Activated T-helper 1 cell treated with anti-CD3 and anti-CD28 coated beads, Interleukin-2, amount 50 U/mL, for 16 hours (primary cell): ENCODE data around the gene ANO1.

Experiments used
- DNase-seq, 2 donors: peaks; one replicate each; pipeline ENCODE4 v3.0.0-alpha.2; 2020; ENCODE audit warnings: low read depth in 1 of 2, low spot score in 1 of 2

The ANO1 gene

DNA sequence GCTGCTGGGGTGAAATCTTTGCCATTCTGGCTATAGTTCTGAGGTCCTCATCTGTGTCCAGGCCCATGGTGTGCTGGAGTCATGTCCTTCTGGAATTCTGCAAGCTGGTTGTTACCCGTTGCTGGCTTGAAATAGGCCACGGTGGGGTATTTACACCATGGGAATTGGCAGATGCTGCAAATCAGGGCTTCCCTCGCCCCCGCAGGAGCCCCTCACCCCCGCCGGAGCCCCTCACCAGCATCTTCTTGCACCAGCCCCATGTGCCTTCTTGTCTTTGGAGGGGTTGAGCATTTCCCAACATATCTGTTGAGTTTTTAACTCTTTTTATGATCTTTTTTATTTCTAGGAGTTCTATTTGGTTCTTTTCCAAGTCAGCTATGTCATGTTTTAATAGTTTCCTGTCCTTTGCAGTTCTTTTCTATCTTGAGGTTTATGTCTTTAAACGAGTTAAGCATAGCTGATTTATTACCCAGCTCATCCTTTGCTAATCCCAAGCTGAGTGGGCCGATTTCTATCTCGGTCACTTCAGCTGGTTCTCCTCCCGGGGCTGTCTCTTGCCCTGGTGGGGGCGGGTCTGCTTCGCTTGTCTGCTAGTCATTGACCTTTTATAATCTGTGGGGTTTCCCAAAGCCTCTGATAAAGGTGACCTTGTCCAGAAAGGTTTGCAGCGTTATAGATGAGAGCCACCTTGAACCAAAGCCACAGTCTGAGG is 17.6 kb downstream of the ANO1 start:
- no peak for DNase-seq

DNA sequence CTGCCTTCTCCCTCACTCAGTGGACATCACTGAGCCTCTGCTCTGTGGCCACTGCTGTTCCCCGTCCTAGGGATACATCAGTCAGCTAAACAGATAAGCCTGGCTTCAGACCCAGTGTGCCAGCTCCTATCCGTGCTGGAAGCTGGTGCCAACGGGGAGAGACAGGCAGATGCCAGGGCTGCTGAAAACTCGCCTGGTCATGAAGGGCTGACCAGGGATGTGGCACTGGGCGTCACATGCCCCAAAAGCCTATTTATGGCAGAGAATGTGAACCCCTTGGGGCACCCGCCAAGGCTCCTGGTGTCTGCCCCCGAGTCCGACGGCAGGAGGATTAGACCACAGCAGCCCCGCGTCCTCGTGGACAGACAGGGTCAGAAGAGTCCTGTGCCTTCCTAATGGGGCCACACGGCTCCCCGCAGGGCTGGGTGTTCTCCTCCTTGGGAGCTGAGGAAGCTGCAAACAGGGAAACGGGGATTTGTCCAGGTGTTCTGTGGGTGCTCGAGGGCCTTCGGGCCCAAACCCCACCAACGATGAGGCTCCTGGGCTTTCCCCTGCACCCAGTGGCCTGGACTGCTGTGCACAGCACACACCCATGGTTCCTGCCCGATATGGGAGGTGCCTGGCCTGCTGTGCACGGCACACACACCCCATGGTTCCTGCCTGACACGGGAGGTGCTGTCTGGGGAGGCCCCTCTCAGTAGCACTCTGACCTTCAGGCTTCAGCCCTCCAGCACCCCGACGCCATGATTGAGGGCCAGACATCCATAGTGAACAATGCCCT is 19.9 kb downstream of the ANO1 start:
- DNase-seq, result no peak

DNA sequence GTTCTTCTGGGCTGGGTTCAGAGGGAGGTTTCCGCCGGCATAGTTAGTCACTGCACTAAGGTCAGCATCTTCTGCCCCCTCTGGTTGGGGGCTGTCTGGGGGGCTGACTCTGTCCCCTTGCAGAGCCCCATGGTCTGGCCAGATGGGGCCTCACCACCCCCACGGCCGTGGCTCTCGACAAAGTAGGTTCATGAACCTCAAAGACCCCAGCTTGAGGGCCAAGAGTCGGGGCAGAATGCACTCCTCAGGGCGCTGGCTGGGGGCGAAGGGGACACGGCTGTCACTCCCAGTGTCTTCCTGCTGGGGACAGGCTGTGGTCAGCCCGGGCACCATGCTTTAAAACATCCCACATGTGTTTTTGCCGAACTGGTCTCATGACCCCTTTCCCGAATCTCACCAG is 20.8 kb downstream of the ANO1 start:
- no peak for DNase-seq

DNA sequence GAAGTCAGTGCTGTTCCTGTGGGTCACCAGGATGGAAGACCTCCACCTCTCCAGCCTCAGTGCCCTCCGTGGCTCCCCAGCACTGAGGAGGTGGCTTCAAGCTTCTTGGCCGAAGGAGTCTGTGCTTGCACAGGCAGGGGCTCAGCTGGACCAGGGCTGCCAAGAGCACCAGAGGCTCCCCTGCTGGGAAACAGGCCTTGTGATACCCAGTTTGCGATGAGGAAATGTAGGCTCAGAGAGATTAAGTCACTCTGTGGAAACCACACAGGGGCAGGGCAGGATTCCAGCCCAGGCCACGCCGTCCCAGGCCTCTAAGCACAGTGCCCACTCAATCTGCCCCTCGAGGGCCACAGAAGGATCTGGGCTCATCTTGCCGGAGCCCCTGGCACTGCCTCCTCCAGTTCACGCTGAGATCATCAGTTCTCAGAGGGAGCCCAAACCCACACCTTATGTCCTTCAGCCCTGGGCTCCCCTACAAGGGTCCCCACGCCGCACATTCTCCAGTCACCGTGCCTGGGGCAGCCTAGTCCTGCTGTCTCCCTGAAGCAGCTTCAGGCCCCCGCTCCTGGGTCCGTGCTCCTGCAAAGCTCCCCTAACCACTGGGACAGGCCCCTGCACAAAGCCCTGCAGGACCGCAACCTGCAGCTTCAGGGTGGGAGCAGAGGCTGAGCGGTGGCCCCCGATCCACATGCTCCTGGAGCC is 21.6 kb downstream of the ANO1 start:
- no peak for DNase-seq

DNA sequence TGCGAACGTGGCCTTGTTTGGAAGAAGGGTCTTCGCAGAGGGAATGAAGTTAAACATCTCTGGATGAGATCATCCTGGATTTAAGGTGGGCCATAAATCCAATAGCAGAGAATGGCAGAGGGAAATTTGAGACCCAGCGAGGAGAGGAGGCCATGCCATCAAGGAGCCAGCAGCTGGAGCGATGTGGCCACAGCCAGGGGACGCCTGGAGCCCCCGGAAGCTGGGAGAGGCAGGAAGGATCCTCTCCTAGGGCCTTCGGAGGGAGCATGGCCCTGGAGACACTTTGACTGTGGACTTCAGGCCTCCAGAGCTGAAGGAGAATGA is 22.1 kb downstream of the ANO1 start:
- no peak for DNase-seq

DNA sequence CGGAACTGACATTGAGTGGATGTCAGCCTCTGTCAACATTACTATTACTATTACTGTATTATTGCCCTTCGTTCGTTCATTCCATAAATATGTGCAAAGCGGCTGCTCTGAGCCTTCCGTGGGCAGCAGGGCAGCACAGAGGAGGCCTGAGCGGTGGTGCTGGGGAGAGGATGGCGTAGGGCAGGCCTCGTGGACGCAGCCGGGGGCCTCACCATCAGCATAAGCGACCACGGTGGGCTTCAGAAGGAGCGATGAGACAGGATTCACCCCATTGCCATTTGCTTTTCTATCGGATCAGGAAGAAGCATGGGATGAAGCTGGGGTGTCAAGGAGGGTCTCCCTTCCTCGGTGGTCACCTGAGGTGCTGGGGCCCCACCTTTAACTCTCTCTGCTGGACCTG is 22.7 kb downstream of the ANO1 start:
- no peak for DNase-seq

DNA sequence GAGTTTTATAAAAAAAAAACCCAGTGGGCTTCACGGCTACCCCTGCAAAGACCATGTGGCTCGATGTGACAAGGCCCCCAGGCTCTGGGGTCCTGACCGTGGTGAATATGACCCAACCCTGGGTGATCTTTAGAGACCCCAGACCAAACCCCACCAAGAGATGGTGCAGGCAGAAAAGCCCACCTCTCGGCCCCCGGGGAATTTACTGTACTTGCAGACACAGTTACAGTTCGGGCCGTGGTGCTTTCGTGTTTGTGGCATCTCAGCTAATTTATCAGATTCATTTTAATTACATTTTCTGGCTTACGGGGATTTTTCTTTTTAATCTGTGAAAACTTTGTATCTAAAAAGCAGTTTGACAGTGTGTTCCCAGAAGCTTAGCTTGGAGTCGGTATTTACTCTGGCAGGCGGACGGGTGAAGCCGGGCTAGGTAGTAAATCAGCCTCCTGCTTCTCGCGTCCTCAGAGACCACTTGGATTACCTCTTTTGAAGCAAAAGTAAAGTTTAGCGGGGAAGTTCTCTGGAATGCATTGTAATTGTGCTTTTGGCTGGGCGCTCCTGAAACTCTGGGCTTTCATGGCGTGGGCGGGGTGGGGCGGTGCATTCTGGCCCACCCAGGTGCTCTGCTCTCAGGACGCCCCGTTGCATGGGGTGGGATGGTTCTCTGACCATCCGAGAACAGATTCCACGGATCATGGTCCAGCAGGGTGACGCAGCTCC is 25.3 kb downstream of the ANO1 start:
- no peak for DNase-seq

DNA sequence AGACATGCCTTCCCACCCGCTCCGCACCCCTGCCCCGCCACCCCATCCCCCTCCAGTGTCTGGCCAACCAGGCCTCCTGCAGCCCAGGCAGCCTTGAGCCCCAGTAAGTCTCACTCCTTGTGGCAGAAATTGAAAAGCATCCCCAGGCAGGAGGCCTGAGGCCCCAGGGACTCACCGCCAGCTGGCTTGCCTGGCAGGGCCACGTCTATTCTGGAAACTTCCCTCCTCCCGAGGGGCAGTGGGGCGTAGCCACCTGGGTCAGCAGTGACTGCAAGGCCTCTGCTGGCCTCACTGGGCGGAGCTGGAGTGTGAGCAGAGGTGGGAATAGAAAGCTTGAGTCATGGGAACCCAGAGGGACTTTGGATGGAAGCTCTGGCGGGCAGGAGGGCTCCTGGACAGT is 26.3 kb downstream of the ANO1 start:
- DNase-seq, result no peak

DNA sequence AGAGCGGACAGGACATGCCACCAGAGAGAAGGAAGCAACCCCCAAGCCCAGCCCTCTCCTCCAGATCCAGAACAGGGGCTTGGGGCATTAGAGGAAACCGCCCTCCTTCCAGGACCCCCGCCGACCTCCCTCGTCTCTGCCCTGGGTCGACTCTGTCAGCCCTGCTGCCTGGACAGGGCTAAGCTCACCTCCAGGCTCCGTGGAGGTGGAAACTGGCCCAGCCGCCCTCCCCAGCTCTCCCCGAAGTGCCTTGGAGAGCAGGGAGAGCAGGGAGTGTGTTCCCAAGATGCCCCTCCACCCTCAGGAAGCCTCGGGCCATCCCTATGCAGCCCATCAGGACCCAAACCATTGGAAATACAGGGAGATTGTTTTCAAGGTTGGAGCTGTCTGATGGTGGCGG is 26.8 kb downstream of the ANO1 start:
- no peak for DNase-seq

DNA sequence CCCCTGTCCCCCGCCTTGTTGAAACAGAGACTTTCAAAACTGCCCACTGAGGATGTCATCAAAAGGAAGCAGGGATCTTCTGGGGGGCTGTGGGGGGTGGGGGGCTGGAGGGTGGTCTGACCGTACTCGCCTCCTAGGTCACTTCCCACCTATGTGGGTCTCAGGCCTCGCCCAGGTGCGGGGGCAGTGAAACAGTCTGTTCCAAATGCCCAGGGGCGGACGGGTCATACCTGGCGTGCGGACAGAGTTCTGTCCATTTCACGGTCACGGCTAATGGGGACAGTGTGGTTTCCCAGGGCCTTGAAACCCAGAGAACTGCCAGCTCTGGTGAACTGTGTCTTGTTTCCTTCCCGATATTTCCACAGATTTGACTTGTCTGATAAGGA is 27.2 kb downstream of the ANO1 start:
- no peak for DNase-seq

DNA sequence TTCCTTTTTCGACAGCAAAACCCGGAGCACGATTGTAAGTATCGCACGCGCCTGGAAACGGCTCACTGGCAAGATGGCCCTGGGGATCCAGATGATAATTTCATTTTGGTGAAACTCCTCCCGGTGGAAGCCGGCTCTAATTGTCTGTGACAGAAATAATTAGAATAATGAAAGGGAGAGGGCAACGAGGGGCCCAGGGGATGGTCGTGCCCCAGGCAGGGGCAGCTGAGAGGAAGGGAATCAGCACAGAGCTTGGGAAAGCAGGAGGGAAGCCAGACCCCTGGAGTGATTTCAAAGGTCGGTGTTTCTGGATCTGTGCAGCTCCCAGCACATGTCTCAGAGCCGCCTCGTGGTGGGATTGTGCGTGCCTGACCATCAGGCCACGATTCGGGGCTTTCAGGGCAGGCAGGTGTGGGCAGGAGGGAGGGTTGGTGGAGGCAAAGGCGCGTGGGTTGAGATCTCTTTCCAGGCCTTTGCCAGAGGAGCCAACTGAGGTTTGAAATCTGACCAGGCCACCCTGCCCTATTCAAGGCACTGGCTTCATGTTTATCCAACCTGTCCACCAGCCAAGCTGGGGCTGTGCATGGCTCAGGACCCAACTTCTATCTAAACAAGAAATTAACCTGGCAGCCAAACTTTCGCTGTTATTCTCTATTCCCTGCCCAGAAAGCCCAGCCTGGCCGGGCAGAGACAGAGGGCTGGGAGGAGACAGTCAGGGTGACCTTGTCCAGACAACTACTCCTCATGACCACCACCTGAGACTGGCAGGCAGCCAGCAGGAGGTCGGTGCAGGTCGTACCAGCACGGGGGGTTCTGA is 27.8 kb downstream of the ANO1 start:
- no peak for DNase-seq

DNA sequence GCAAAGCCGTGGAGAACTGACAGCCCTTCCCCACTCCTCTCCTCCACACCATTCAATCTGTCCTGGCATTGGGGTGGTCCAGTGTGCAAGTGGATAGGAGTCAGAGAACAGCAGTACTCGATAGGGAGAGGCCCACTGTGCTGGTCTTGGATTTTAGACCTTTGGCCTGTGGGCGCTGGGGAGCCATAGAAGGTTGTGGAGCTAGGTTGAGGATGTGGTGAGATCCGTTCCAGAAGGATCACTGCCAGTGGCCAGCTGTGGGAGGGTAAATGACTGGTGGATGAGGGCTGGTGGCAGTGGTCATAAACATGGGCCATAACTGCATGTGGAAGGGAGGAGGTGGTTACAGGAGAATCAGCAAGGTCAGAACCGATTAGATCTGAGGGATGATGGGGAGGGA is 28.6 kb downstream of the ANO1 start:
- DNase-seq, result no peak

DNA sequence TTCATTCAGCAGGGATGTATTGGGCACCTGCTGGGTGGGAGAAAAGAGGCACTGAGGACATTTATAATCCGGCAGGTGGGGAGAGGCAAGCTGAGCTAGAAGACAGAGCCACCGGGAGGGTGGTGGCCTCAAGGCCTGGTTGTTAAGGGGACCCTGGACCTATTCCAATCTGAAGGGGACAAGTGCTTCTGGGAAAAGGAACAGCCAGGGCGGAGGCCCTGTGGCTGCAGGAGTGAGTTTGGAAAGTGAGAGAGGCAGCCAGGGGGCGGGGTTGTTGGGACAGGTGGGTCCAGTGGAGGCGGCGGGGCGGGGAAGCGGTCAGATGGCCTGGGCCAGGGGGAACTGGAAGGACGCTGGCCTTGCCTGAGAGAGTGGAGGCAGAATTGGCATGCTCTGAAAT is 29.1 kb downstream of the ANO1 start:
- DNase-seq, result no peak

DNA sequence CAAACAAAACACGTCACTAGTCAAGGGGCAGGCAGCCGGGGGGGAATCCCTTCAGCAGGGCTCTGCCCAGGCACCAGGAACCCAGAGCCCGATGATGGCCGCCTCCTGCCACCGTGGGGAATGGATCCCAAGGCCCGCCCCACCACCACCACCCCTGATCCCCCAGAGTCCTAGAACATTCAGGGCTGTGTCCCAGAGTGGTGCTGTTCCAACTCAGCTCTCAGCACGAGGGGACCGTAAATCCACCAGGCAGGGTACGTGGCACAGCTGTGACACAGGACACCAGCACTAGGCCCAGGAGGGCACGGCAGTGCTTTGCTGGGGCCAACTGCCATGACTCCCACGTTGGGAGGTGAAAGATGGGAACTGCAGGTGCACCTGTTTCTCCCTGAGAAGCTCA is 29.6 kb downstream of the ANO1 start:
- DNase-seq, result no peak

DNA sequence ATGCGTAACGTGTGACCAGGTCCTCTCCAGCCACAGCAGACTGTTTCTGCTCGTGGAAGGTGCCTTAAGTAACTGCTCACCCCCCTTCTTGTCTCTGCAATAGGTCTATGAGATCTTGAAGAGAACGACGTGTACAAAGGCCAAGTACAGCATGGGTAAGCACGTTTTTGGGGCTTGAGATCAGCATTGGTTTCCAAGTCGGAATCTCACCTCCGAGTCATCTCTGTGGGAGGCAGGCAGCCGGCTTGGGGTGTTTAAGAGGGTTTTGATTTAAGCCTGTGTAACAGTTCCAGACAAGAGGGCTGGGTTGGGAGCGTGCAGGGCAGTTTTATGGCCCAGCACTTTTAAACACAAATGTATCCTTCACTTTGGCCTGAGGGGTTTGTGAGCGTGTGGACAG is 30.1 kb downstream of the ANO1 start:
- no peak for DNase-seq

DNA sequence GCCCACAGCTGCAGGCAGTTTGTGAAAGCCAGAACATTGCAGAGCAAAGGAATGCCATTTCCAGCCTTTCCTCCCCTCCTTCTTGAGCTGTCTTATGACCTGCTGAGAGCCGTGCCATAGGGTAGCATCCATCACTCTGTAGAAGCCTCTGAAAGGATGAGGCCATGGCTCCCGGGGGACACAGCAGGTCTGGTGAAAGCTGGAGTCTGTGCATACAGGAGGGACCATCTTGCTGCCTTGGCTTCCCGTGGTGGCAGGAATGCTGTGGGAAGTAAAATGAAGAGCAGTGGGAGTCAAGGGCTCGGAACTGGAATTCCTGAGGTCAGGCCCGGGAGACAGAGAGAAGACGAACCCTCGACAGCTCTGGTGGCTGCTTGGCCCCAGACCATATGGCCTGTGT is 30.9 kb downstream of the ANO1 start:
- DNase-seq, result no peak

DNA sequence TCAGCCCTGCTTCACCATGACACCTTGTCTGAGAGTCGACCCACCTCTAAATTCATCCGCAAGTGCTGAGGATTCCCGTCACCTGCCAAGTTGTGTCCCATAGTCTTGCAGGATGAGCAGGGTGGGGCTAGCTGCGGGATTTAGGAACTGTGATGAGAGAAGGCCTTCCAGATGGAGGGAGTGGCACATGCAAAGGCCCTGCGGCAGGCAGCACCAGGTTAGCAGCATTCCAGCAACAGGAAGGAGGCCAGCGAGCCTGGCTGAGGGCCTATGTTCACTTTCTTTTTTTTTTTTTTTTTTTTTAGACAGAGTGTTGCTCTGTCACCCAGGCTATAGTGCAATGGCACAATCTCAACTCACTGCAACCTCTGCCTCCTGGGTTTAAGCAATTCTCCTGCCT is 31.8 kb downstream of the ANO1 start:
- no peak for DNase-seq

DNA sequence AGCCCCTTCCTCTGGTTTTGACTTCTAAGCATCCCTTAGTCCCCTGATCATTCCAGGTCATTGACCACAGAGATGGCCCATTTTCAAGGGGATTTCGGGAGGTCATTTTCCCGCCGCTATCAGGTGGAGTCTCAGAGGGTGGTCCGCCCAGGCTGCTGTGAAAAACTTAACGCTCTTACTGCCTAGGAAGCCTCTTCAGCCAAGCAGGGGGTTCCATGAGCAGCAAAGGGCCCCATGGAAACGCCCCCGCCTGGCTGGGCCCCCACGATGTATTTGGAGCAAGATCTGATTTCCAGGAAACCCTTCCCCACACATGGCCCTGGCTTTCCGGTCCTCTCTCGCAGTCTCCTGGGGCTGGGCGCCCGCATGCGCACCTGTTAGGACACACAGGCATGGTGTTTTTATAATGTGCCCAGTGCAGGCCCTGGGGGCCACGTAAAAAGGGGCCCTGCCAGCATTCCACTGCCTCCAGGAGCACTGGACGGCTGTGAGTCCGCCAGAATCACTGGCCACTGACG is 32.5 kb downstream of the ANO1 start:
- no peak for DNase-seq

DNA sequence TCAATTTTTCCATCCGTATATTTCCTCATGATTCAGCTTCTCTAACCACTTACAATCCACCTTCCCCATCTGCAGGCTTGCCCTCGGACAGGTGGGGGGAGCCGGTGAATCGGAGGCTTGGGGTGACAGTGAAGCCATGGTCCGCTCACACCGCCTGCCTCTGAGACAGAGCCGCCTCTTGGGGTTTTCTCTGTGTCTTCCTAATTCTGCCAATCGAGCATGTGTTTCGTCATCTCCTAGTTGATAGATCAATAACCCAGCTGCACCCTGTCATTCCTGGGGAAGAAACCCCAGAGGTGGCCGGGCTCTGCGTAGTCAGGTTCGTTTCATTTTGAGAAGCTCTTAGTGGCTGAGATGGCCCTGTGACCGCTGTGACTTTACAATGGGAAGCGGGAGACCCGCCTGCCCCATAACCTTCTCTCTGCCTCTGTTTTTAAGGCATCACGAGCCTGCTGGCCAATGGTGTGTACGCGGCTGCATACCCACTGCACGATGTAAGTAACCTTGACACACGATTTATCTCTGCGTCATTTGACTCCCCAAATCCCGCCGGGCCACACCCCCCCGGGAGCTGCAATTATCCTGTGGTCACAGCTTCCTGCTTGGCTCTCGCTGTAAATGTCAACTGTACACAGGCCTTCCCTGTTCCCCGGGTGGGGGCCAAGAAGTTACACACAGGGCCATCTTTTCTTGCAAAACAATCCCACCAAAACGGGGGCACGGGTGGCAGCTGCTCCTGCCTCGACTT is 33.3 kb downstream of the ANO1 start:
- DNase-seq, result no peak

DNA sequence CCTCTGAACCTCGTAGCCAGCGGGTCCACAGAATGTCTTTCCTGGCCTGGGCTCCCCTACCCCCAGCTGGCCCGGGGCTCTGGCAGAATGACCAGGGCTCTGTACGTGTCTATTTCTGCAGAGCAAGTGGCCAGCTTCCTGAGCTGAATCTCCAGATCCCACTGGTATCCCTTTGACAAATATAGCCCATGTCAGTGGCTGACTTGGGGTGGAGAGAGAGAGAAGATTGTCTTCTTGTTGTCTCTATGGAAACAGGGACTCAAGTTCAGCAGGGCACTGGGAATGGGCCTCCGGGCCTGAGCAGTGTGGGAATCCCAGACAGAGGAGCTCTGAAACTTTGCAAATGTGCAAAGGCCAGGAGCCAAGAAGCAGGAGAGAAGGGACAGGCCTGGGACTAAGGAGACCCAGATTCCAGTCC is 33.9 kb downstream of the ANO1 start:
- no peak for DNase-seq
